HG03432 (cell line): ENCODE data around the gene DAPK1.
A peak's percentile ranks its signal among the peaks of the same experiment; 100 is the strongest.

Experiments
- ATAC-seq: cut with Tn5 transposase; IDR thresholded peaks from one replicate; pipeline ENCODE4 v1.9.1; 2021; ENCODE audit warnings: mild to moderate bottlenecking, moderate library complexity; ENCODE audit not compliant: unreplicated experiment

Gene DAPK1

DNA sequence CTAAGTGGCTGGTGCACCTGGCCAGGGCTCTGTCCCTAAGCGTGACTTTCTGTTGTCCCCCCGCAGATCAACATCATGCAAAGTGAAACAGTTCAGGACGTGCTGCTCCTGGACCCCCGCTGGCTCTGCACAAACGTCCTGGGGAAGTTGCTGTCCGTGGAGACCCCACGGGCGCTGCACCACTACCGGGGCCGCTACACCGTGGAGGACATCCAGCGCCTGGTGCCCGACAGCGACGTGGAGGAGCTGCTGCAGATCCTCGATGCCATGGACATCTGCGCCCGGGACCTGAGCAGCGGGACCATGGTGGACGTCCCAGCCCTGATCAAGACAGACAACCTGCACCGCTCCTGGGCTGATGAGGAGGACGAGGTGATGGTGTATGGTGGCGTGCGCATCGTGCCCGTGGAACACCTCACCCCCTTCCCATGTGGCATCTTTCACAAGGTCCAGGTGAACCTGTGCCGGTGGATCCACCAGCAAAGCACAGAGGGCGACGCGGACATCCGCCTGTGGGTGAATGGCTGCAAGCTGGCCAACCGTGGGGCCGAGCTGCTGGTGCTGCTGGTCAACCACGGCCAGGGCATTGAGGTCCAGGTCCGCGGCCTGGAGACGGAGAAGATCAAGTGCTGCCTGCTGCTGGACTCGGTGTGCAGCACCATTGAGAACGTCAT is 208.5 kb downstream of the DAPK1 start:
- no peak for ATAC-seq

DNA sequence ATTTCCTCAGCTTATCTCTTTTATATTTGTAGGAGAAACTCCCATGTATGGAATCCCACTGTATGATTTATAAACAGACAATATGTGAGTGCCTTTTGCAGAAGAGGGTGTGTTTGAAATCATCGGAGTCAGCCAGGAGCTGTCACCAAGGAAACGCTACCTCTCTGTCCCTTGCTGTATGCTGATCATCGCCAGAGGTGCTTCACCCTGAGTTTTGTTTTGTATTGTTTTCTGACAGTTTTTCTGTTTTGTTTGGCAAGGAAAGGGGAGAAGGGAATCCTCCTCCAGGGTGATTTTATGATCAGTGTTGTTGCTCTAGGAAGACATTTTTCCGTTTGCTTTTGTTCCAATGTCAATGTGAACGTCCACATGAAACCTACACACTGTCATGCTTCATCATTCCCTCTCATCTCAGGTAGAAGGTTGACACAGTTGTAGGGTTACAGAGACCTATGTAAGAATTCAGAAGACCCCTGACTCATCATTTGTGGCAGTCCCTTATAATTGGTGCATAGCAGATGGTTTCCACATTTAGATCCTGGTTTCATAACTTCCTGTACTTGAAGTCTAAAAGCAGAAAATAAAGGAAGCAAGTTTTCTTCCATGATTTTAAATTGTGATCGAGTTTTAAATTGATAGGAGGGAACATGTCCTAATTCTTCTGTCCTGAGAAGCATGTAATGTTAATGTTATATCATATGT is 210.3 kb downstream of the DAPK1 start:
- no peak for ATAC-seq

DNA sequence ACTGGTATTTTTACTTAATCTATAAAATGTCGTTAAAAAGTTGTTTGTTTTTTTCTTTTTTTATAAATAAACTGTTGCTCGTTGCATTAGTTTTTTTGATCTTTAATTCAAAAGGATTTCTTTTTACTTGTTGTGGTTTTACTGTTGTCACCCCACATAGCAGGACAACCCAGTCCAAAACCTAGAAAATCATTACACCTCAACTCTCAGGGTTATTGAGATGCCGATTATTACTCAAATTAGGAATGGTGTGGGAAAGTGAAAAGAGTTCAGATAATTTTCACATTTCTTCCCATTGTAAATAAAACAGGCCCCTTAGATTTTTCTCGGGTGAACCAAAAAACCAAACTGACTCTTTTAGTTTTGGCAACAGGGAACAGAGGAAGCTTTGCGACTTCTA is 210.9 kb downstream of the DAPK1 start:
- ATAC-seq, result no peak

DNA sequence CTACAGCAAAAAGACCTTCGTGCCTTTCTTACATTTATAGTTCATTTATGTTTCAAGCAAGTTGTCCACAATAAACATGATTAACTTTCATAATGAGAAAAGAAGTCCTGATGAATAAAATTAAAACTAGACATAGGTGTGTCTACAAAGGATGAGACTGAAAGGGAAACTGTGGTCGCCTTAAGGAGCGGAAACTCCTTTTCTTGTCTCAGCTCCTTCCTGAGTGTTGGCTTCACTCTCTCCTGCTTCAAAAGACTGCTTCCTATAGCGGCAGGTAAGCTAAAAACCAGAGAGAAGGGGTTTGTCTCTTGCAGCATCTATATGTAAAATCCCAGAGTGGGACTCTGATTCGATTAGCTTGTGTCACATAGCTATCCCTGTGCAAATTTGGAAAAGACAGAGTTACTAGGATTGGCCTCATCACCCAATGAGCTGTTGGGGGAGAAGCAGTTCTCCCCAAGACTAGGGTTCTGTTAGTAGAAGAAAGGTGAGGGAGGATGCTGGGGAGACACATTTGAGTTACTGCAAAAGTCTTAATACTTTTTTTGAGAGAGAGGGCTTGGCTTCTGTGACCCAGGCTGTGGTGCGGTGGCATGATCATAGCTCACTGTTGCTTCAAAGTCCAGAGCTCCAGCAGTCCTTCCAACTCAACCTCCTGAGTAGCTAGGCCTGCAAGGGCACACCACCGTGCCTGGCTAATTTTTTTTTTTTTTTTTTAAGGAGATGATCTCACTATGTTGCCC is 211.5 kb downstream of the DAPK1 start:
- no peak for ATAC-seq

DNA sequence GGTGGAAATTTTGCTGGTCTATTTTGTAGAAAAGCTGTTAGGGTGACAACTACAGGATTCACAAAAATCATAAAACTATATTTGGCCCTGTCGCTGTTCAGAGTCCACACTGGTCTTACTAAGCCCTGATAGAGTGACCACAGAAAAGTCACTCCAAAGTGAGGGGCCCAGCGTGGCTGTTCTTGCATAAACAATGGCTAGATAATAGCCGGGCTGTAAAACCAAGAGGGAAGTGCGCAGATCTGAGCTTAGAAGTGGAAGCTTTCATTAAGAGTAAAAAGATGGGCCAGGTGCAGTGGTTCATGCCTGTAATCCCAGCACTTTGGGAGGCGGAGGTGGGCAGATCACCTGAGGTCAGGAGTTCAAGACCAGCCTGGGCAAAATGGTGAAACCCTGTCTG is 212.8 kb downstream of the DAPK1 start:
- no peak for ATAC-seq

DNA sequence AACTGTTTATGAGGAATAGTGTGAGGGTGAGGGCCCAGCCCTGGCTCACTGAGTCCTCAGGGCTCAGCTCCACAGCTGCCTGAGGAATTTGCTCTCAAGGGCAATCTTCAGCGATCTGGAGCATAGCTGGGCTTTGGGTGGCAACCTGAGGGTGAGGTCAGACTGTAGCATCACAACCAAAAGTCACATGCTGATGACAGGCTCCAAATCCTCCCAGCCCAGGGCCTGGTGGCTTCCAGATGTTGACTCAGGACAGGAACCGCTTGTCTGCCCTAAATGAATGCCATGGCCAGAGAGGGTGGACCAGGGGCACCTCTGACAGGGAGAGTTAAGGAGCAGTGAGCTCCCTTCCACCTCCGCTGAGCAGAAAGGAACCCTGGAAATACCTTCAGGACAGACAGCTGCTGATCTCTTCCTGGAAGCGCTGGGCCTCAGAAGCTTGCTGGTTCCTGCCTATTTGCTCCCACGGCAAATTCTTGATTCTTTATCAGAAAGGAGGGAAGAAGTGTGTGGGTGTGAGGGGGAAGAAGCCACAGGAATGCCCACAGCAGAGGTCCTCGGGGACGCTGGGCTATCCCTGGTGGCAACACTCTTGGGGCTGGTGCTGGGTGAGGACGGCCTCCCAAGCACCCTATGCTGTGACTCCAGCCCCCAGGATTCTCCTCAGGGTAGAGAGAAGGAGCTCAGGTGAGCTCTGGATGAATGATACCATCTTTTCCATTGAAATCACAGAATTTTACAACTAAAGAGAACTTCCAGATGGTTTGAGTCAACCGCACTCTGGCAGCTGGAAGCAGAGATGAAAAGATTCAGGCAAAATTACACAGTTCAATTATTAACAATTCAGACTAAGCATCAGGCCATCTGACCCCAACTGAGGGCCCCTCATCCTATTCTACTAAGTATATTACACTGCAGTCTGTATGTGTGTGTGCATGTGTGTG is 214.5 kb downstream of the DAPK1 start:
- no peak for ATAC-seq

DNA sequence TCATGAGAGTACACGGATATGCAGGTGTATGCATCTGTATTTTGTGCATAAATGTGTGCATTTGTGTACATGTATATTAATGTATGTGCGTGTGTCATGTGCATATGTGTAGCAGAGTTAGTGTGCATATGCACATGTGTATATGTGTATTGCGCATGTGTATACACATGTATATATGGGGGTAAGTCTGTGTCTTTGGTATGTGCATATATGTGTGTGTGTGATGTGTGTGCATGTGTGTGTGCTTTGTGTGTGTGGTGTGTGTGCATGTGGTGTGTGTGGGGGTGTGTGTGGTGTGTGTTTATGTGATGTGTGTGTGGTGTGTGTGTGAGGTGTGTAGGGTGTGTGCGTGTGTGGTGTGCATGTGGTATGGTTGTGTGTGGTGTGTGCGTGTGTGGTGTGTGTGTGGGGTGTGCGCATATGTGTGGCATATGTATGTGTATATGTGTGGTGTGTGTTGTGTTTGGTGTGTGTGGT is 215.2 kb downstream of the DAPK1 start:
- no peak for ATAC-seq

DNA sequence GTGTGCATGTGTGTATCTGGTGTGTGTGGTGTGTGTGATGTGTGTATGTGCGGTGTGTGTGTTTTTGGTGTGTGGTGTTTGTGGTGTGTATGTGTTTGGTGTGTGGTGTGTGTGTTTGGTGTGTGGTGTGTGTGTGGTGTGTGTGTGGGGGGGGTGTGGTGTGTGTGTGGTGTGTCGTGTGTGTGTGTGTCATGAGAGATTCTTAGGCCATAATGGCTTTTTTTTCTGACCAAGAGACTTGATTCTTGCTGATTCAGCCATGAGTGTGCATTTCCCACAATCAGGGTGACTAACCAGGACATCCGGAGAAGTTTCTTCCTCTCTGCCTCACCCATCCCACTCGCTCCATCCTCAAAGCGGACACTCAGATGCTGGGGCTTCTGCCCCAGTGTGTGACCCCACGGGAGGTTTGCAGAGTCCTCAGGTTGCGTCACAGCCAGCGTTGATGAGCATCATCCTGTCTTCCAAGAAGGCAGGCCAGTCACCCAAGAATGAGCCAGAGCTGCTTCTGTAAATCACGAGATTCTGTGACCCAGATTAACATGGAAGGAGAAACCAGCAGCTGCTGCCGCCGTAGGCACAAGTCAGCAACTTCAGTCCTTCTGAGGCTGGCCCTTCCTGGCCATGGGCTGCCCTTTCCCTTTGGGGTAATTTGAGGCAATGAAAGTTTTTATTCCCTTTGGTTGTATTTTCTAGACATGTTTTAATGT is 215.8 kb downstream of the DAPK1 start:
- ATAC-seq, result no peak

DNA sequence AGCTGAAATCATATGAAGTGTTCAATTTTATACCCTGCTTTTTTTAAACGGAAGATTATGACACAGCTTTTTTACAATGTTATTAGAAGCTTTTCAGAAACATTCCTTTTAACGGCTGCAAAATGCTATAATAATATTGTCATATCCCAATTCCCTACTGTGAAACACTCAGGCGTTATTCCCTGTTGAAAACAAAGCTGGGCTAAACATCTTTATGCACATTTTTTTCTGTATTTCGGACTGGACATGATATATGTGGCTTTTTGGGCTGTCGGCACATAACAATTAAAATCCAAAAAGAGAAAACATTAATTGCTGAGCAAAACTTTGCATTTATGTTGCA is 216.3 kb downstream of the DAPK1 start:
- no peak for ATAC-seq

DNA sequence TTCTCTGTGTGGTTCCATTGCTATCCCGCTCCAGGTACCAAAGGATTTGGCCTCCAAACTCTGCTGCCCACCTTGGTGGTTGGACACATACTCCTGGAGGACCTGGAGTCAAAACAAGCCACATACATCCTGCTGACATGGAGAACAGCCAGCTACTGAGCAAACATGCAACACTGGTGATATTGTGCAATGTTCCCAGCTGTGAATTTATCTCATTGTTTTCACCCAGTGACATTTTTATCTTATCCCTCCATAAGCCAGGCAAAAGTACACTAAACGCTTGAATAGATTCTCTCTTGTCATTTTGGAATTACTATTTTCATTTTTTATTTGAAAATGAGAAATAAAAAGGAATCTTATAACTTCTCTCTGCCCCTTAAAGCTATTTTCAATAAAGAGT is 217.2 kb downstream of the DAPK1 start:
- ATAC-seq, result no peak

DNA sequence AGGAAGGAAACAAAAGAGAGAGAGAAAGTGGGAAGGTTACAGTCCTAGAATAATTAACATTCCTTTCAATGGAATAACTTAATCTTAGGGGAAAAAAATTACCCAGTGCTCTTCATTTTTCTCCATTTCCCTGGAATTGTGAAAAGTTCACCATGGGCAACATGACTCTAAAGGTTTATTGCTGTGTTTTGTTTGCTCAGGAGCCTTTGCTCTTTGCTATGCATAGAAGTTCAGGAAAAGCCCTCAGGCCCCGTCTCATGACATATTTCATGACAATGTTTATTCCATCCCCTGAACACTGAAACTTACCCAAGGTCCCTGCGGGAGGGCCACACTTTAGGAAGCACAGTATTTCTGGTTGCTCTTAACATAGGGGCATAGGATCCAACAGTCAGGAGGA is 218.5 kb downstream of the DAPK1 start:
- ATAC-seq, result no peak

DNA sequence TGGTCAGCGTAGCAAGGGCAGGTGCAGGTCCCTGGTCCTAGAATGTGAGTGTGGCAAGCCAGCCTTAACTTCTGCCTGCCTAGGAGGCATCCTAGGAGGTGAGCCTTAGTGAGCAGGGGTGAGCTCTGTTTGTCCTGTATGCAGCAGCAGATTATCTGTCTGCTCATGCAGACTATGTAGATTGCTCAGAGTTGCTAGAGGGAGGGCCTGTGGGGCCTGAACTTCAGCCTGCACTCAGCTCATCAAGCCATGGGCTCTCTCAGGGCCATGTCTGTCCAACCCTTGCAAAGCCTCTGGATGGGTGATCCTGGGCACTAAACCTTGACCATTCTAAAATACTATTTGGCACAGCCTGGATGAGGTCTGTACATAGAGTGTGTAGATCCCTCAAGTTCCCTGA is 219.8 kb downstream of the DAPK1 start:
- ATAC-seq, result no peak

DNA sequence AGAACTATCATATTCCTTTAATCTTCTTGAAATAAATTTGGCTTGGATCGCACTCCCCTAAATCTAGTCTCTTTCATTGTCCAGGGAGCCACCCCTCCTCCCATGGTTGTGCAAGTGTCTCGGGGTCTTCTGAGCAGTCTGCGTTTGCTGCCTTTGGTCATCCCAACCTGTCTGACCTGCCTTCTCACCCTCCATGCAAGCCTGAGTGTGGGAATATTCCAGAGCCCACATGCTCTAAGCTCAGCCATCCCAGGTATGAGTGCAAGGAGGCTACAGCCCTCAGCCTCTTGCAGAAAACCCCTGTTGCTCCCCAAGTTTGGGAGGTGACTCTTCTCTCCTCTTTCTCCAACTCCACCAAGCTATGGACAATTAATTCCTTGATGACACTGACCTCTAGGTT is 220.6 kb downstream of the DAPK1 start:
- ATAC-seq, result no peak

DNA sequence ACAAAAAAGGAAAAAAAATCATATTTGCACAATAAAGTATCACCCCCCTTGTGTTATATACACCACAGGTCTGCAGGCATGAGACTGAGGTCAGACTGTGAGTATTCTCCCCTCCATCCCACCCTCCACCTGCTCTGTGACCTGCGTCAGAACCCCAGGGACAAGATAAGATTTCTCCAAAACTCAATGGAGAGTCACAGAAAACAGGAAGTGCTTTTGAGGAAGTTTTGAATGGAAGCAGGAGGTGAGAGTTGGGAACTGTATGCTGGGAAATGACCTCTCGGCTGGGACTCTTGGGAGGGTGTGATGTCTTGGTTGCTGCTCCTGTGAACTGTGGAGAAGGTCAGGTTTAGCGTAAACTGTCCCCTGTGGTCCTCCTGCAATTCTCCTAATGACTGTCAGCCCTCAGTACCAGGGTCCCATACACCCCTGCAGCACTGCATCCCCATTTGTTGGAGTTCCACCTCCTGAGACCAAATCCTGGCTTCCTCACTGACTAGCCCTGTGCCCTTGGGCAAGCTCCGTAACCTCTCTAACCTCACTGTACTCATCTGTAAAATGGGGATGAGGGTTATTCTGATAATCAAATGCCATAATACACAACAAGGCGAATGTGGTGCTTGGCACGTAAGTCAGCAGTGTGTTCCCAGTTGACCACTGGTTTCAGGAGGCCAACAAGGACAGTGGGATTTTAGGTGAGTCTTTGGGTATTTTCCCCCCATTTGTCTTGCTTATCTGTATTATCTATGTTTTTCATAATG is 221.4 kb downstream of the DAPK1 start:
- no peak for ATAC-seq

DNA sequence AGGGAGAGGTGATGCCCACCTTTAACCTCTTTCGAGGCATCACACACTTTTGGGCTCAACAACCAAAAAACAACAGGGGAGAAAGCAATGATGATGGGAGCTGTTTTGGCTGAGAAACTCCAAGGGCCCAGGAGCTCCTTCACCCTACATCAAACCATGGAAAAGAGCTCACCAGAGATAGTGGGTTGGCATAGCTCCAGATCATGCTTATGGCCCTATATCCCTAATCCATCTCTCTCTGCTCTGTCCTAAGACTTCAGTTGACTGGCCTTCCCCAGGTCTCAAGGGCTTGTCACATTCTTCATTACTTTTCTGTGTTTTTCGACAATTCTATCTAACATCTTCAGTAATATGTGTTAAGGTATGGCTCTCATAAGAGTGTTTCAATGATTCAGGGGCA is 222.5 kb downstream of the DAPK1 start:
- ATAC-seq, result no peak

DNA sequence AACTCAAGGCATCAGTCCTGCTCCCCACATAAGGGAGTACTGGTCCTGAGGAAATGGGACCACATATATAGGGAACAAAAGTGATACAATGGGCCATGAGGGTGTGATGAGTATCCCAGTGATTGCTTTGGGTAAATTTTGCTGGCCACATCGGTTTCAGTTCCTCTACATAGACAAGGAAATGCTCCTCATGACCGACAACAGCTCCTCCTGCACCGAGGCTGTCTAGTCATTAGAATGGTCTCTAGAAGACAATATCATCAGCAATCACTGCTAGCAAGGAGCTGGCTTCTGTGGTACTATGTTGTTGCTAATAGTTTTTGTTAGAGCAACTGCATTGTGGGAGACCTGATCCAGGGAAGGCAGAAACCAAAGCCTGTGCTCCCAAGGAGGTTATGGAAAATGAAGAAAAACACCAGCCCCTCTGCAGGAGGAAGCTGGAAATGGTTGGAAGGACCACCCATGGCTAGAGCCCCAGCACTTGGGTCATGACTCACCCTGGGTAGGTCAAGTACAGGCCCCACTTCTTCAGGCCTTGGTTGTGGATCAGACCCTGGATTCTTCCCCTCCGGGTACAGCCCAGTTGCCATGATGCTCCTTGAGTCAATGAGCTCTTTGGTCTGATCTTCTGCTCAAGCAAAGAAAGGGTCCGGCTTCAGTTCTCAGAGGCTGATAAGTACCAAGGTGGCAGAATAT is 224.9 kb downstream of the DAPK1 start:
- ATAC-seq, result no peak

DNA sequence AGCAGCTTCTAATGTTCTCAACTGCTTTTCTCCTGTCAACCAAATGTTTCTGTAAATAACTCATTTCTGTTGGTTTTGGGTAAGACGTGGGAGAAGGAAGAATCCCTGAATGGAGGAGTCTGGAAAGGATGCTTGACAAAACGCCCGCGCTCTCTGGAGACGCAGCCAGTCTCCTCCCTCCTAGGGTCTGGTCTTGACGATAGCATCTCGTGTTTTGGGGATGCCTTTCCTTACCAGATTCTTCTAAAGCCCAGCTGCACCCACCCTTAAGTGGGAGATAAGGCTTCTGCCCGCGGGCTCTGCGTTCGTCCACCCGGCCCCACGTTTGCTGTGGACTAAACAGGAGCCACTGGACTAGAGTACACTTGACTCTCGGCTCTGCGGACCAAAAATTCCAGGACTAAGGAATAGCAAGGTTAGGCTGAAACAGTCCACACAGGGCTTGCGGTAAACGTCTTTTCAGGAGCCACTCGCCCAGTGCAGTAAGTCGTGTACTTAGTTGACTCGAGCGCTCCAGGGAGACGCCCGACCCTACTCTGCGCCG is 227.8 kb downstream of the DAPK1 start:
- ATAC-seq, result no peak

DNA sequence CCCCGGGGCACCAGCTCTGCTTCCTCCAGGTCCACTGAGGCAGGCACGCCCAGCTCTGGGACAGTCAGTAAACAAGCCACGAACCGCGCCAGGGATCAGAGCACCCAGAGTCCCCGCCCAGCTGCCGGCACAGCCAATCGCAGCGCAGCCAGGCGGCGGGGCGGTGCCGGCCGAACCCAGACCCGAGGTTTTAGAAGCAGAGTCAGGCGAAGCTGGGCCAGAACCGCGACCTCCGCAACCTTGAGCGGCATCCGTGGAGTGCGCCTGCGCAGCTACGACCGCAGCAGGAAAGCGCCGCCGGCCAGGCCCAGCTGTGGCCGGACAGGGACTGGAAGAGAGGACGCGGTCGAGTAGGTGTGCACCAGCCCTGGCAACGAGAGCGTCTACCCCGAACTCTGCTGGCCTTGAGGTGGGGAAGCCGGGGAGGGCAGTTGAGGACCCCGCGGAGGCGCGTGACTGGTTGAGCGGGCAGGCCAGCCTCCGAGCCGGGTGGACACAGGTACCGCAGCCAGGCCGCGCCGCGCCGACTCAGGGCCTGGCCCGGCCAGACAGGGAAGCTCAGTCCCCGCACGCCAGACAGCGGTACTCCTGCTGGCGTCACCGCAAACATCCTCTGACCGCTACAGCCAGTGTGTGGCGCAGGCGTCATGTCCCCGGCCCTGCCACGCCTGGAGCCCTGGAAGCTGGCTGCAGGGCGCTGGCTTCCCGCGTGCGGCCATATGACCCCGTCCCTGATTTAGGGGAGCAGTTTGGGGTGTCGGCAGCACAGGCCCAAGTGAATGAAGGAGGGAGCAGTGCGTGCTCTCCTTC is 228.4 kb downstream of the DAPK1 start, which contains the start of gene CTSL:
TSS of gene CTSL (plus strand) at position 220 of the 810 bp plus-strand sequence. CDS start 1,485 bp downstream, outside the sequence.
- ATAC-seq, result peak; percentile 64
